GM12878 (cell line): ENCODE measurements around the gene CREB5. TPM values are rescaled to one million over a fixed set of nuclear protein-coding genes. Genes with fewer than 3 reads are reported as not detected.

Experiments used
- ATAC-seq: fragments of 200-7000 bp; cut with Tn5 transposase; 3 replicates; pipeline ENCODE4 v1.9.1; 2020; ENCODE audit warnings: mild to moderate bottlenecking, moderate library complexity
- BruUV-seq: library from RNA; stranded (reverse); fragments of 400-500 nt; replicated peaks from 2 replicates; lab custom pipeline; 2021; lab: Mats Ljungman, UMichigan
- CTCF ChIA-PET: fragments of 300-600 bp; sonication (Branson Sonifier 250); formaldehyde crosslinking; extraction: SDS; loops from one replicate; lab custom pipeline; 2021; ENCODE audit warnings: inconsistent platforms; lab: Yijun Ruan, JAX
- POLR2A ChIA-PET: fragments of 350-600 bp; formaldehyde crosslinking; extraction: SDS; loops from one replicate; lab custom pipeline; 2021; ENCODE audit warnings: inconsistent platforms; lab: Charles Lee
- RAD21 ChIA-PET: fragments of 300-600 bp; sonication (Branson Sonifier 250); formaldehyde crosslinking; loops from one replicate; lab custom pipeline; 2023; ENCODE audit warnings: antibody characterized with exemption; ENCODE audit not compliant: unreplicated experiment; lab: Charles Lee
- SMC1A ChIA-PET: fragments of 300-600 bp; sonication (Branson Sonifier 250); formaldehyde crosslinking; loops from one replicate; lab custom pipeline; 2023; ENCODE audit not compliant: unreplicated experiment, uncharacterized antibody; lab: Charles Lee
- DNase-seq: peaks from one replicate; pipeline ENCODE4 v3.0.0-alpha.2; 2011; ENCODE audit warnings: low read depth, low spot score
- FAIRE-seq: peaks from 3 replicates; lab custom pipeline; 2011; peaks lifted over from hg19 to GRCh38; lab: Jason Lieb, UNC
- H2AFZ ChIP-seq: 2 replicates; pipeline ENCODE4 v1.6.0; 2011; ENCODE audit warnings: low read depth, low read length, control low read depth; ENCODE audit not compliant: control insufficient read depth
- H3K27ac ChIP-seq: 2 replicates; pipeline ENCODE4 v1.5.1; 2011; ENCODE audit warnings: control low read depth; ENCODE audit not compliant: control insufficient read depth, insufficient read depth
- H3K27me3 ChIP-seq, 2 experiments: replicated peaks in 1 of 2; 2 replicates each; pipeline versions ENCODE4 v1.6.0 to v1.6.1; 2011; ENCODE audit warnings: low read length in 1 of 2; ENCODE audit not compliant: control insufficient read depth in 2 of 2, insufficient read depth in 2 of 2
- H3K36me3 ChIP-seq, 2 experiments: 2 replicates each; pipeline ENCODE4 v1.5.1; 2011; ENCODE audit warnings: low read length in 1 of 2; ENCODE audit not compliant: control insufficient read depth in 2 of 2, insufficient read depth in 2 of 2
- H3K4me1 ChIP-seq: 2 replicates; pipeline ENCODE4 v1.6.1; 2011; ENCODE audit warnings: mild to moderate bottlenecking, low read length, moderate library complexity, mixed read lengths; ENCODE audit not compliant: control insufficient read depth, insufficient read depth
- H3K4me2 ChIP-seq: 2 replicates; pipeline ENCODE4 v1.6.0; 2011; ENCODE audit warnings: control low read depth; ENCODE audit not compliant: control insufficient read depth, insufficient read depth
- H3K4me3 ChIP-seq: fragments of 200-600 bp; sonication (generic); 2 replicates; pipeline ENCODE4 v1.5.1; 2016
- H3K79me2 ChIP-seq: 2 replicates; pipeline ENCODE4 v1.6.0; 2011; ENCODE audit warnings: low read length; ENCODE audit not compliant: control insufficient read depth, insufficient read depth
- H3K9ac ChIP-seq: 2 replicates; pipeline ENCODE4 v1.8.0; 2011; ENCODE audit warnings: low read length, control low read depth, mixed read lengths; ENCODE audit not compliant: control insufficient read depth, insufficient read depth
- H3K9me3 ChIP-seq: replicated peaks from 3 replicates; pipeline ENCODE4 v1.5.1; 2011; ENCODE audit warnings: mild to moderate bottlenecking, low read length; ENCODE audit not compliant: control insufficient read depth, insufficient read depth
- H4K20me1 ChIP-seq: 2 replicates; pipeline ENCODE4 v1.6.0; 2011; ENCODE audit not compliant: control insufficient read depth, insufficient read depth
- BCL11A ChIP-seq: IDR thresholded peaks from 2 replicates; pipeline ENCODE4 v1.6.1; 2011; ENCODE audit warnings: low read depth, low read length
- BHLHE40 ChIP-seq, 2 experiments: fragments of 450-650 bp in 1 of 2; IDR thresholded peaks; 2 replicates each; pipeline ENCODE4 v1.6.1; 2011 to 2017; ENCODE audit warnings: low read depth in 2 of 2, borderline replicate concordance in 1 of 2, improper control_type of control experiment in 1 of 2, low read length in 1 of 2, mild to moderate bottlenecking in 1 of 2
- CREB1 ChIP-seq: IDR thresholded peaks from 2 replicates; pipeline ENCODE4 v1.6.1; 2012; ENCODE audit warnings: low read depth, mild to moderate bottlenecking, inconsistent platforms
- CUX1 ChIP-seq: IDR thresholded peaks from 2 replicates; pipeline ENCODE4 v1.6.1; 2012; ENCODE audit warnings: improper control_type of control experiment, low read depth, low read length; ENCODE audit not compliant: insufficient replicate concordance
- DPF2 ChIP-seq: fragments of 450-650 bp; IDR thresholded peaks from 2 replicates; pipeline ENCODE4 v1.6.1; 2017; ENCODE audit warnings: mild to moderate bottlenecking
- EED ChIP-seq: sonication (generic); IDR thresholded peaks from 2 replicates; pipeline ENCODE4 v1.6.1; 2016; ENCODE audit warnings: antibody characterized with exemption, low read depth
- GATAD2B ChIP-seq: fragments of 450-650 bp; conservative IDR thresholded peaks from 2 replicates; pipeline ENCODE4 v1.6.1; 2017; ENCODE audit warnings: low read depth, mild to moderate bottlenecking, moderate library complexity
- HCFC1 ChIP-seq: fragments of 150-350 bp; IDR thresholded peaks from 2 replicates; pipeline ENCODE4 v1.6.1; 2014; ENCODE audit warnings: low read length
- MEF2A ChIP-seq: IDR thresholded peaks from 2 replicates; pipeline ENCODE4 v1.6.1; 2011; ENCODE audit warnings: low read depth, mild to moderate bottlenecking, low read length, moderate library complexity; ENCODE audit not compliant: insufficient read depth
- MEF2B ChIP-seq: fragments of 450-650 bp; IDR thresholded peaks from 2 replicates; pipeline ENCODE4 v1.6.1; 2018; ENCODE audit warnings: mild to moderate bottlenecking, moderate library complexity; ENCODE audit not compliant: partially characterized antibody, poor library complexity, severe bottlenecking
- MTA3 ChIP-seq: IDR thresholded peaks from 2 replicates; pipeline ENCODE4 v1.6.1; 2012; ENCODE audit warnings: low read length, inconsistent platforms, borderline replicate concordance
- NKRF ChIP-seq: fragments of 450-650 bp; conservative IDR thresholded peaks from 2 replicates; pipeline ENCODE4 v1.6.1; 2017; ENCODE audit warnings: mild to moderate bottlenecking, moderate library complexity
- SUPT20H ChIP-seq: IDR thresholded peaks from 2 replicates; pipeline ENCODE4 v1.6.1; 2011; ENCODE audit warnings: low read depth, mild to moderate bottlenecking, low read length, moderate library complexity, borderline replicate concordance; ENCODE audit not compliant: control insufficient read depth
- ZBED1 ChIP-seq: IDR thresholded peaks from 2 replicates; pipeline ENCODE4 v1.6.1; 2016; ENCODE audit warnings: borderline replicate concordance
- WGBS: methylation state at CpG from one replicate; pipeline ENCODE4 v1.1.6; 2016; ENCODE audit warnings: low lambda C conversion rate; ENCODE audit not compliant: insufficient replicate concordance, insufficient coverage; ENCODE audit errors: missing lambda C conversion rate; 5-methylcytosine and 5-hydroxymethylcytosine counted together
- in situ Hi-C: fragments of 300-500 bp; cut with MboI; formaldehyde crosslinking; loops from 9 replicates; pipeline ENCODE4 v1.14.3; 2018; ENCODE audit warnings: mixed read lengths
- intact Hi-C: fragments of 100-400 bp; cut with micrococcal nuclease; formaldehyde crosslinking; loops from one replicate; pipeline ENCODE4 v1.14.2; 2022; ENCODE audit not compliant: unreplicated experiment
- polyA plus RNA-seq, 11 experiments: library from polyadenylated mRNA; depleted of rRNA in 4 of 11; unstranded in 6 of 11; stranded (reverse) in 5 of 11; fragments of >200 nt; fragmentation: Nextera tagmentation in 4 of 11; fragmentation: Illumina TruSeq in 1 of 11; extraction: Ambion mirVana in 4 of 11; extraction: Trizol in 1 of 11; gene quantifications; 1 replicate in 1 of 11; 2 replicates in 10 of 11; pipeline versions ENCODE4 v1.2.1 to v1.2.3, GENCODE V29; 2011 to 2016; ENCODE audit warnings: inconsistent platforms in 2 of 11, missing spikeins in 2 of 11, low read depth in 1 of 11
- total RNA-seq, 4 experiments: library from RNA; depleted of rRNA in 3 of 4; stranded (reverse); fragments of >200 nt in 3 of 4; fragmentation: Illumina TruSeq in 1 of 4; extraction: Trizol in 1 of 4; gene quantifications; 2 replicates each; pipeline versions ENCODE4 v1.2.1 to v1.2.3, GENCODE V29; 2013 to 2021

CREB5 gene
- total and polyA plus RNA-seq, 10 of the 15 experiments (the other 5 are each of a cell fraction or from before 2014, with no cell fraction given), result 12.9 to 74.1 (median 53.0) TPM

- WGBS, result 2% methylated on average over 25 of the region's 51 CpGs
- no peaks in the 10 kb centered on the region for H3K9me3 ChIP-seq
- H3K9ac ChIP-seq, result 0 out of 2 replicates have a peak overlapping the region, but pooled peaks have one; percentile 29
- intact Hi-C loops (no loop called here), in situ Hi-C loops (no loop called here)
- H3K36me3 ChIP-seq, result no peaks in the 10 kb centered on the region
- H3K4me3 ChIP-seq, result peak overlapping the region; percentile 53
- FAIRE-seq (no peak), ATAC-seq (peak; percentile 60), DNase-seq (no peak)
- BruUV-seq, result TSS peak; percentile 76
- SMC1A ChIA-PET, result interaction anchor here (4.6 to 6.7 kb wide), 3 partner anchors 71 to 168 kb away, joined by 38 to 120 read pairs (median 81); no protein-coding TSS in a partner anchor
- H3K79me2 ChIP-seq, result no peaks in the 10 kb centered on the region
- no peak overlapping the region for H3K27ac ChIP-seq
- CTCF ChIA-PET, result interaction anchor here (0.7 to 1.1 kb wide), 2 partner anchors 19 to 59 kb away, joined by 3 read pairs; no protein-coding TSS in a partner anchor
- H4K20me1 ChIP-seq, result no peaks in the 10 kb centered on the region
- no peak overlapping the region for H2AFZ ChIP-seq
- POLR2A ChIA-PET, result interaction anchor here (1.0 to 8.3 kb wide), 3 partner anchors 9 to 165 kb away, joined by 3 to 88 read pairs (median 5); no protein-coding TSS in a partner anchor
- 0 out of 2 replicates have a peak, but pooled peaks cover 2% of the 10 kb centered on the region for H3K4me1 ChIP-seq
- peak overlapping the region; percentile 75 for H3K4me2 ChIP-seq
- RAD21 ChIA-PET, result interaction anchor here (1.2 to 8.5 kb wide), 4 partner anchors 10 to 213 kb away, joined by 4 to 156 read pairs (median 84); no protein-coding TSS in a partner anchor
- peaks cover 0 to 14% of the 10 kb centered on the region in 2 experiments; a peak in 2 of 4 replicates for H3K27me3 ChIP-seq
- TF ChIP-seq MEF2A (peak; percentile 97), SUPT20H (no peak), EED (peak; percentile 28; the same call in 1 of the 2 replicates), DPF2 (0 out of 2 replicates have a peak, but pooled peaks have one; percentile 44), HCFC1 (no peak), CUX1 (no peak), BCL11A (peak; percentile 46; the same call in 1 of the 2 replicates), MEF2B (peak; percentile 63), BHLHE40 (IDR thresholded peaks at IDR 0.05; ENCODE audit: borderline replicate concordance in 1 of 2, low read depth in 2 of 2, low read length in 1 of 2) (peak in 1 of 2 experiments; percentile 44; a peak in 2 of 4 replicates), NKRF (no peak; the same call in 1 of the 2 replicates), ZBED1 (peak; percentile 52; the same call in 1 of the 2 replicates), GATAD2B (no peak), CREB1 (peak; percentile 90), MTA3 (no peak)
These were observed 3.2 kb upstream of the CREB5 start for GRCh38 chr7:28408960-28409715.
